ENCODE measurements around the gene SHROOM3. TPM values are rescaled to one million over a fixed set of nuclear protein-coding genes. Genes with fewer than 3 reads are reported as not detected.

Gene SHROOM3
- total RNA-seq, 2 donors from 2014 or later: 56.7 to 96.0 TPM

GRCh38 chr4:76757418-76757939 lies 322.4 kb downstream of the SHROOM3 start:
- WGBS, 2 donors: 81 to 83% methylated on average over 9 of the region's 9 CpGs
- DNase-seq (no peak), ATAC-seq (no peak)
- Histone ChIP-seq H3K27ac (no peak overlapping the region), H3K27me3 (no peaks in the 10 kb centered on the region), H3K9me3 (no peaks in the 10 kb centered on the region), H3K4me3 (no peak overlapping the region), H3K4me1 (no peaks in the 10 kb centered on the region), H3K36me3 (replicated peaks in 1 of 2; ENCODE audit: insufficient read depth in 1 of 2, low read depth in 2 of 2) (peaks cover 0 to 11% of the 10 kb centered on the region in 2 donors)
- intact Hi-C loops (cut with DNase I): no loop called here
- TF ChIP-seq POLR2A (IDR thresholded peaks at IDR 0.05): no peak
- TF ChIP-seq, protein P1, sequence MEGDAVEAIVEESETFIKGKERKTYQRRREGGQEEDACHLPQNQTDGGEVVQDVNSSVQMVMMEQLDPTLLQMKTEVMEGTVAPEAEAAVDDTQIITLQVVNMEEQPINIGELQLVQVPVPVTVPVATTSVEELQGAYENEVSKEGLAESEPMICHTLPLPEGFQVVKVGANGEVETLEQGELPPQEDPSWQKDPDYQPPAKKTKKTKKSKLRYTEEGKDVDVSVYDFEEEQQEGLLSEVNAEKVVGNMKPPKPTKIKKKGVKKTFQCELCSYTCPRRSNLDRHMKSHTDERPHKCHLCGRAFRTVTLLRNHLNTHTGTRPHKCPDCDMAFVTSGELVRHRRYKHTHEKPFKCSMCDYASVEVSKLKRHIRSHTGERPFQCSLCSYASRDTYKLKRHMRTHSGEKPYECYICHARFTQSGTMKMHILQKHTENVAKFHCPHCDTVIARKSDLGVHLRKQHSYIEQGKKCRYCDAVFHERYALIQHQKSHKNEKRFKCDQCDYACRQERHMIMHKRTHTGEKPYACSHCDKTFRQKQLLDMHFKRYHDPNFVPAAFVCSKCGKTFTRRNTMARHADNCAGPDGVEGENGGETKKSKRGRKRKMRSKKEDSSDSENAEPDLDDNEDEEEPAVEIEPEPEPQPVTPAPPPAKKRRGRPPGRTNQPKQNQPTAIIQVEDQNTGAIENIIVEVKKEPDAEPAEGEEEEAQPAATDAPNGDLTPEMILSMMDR (IDR thresholded peaks at IDR 0.05): no peak

DNA sequence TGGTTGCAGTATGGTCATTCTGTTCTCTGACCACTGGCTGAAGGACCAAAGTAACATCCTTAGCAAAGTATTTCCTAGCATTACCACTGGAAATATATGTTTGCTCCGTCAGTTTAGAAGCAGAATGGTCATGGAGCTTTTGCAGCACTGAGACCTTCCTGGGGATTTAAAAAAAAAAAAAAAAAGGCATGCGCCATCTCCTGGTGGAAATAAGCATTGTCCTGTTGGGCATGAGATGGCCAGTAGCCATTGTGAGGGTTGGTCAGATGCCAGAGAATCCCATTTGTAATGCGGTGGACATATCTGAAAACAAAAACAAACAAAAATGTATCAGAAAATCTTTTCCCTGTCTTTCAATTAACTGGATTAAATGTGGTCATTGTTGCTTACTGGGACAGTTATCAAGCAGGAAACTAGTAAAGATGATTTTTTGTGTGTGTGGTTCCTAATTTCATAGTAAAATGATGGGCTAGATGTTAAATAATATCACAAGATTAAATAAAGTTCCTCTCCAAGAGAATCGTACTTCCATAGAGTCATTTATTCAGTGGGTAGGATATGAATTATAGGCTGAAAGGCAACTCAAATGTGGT lies 323.4 kb downstream of the SHROOM3 start:
- Histone ChIP-seq H3K4me1 (no peaks in the 10 kb centered on the region), H3K27ac (no peak overlapping the region), H3K27me3 (no peaks in the 10 kb centered on the region), H3K9me3 (no peaks in the 10 kb centered on the region), H3K4me3 (no peak overlapping the region), H3K36me3 (replicated peaks in 1 of 2; ENCODE audit: insufficient read depth in 1 of 2, low read depth in 2 of 2) (peaks cover 0 to 11% of the 10 kb centered on the region in 2 donors)
- 10 to 14% methylated on average over 4 of the region's 4 CpGs for WGBS, 2 donors
- TF ChIP-seq POLR2A (IDR thresholded peaks at IDR 0.05): no peak
- TF ChIP-seq, protein P1 (IDR thresholded peaks at IDR 0.05): peak; percentile 49 to 87 (median 71)
- DNase-seq (peak; percentile 42 to 57 (median 52)), ATAC-seq (peak; percentile 79)
- intact Hi-C loops (cut with DNase I): no loop called here

- no peak for TF ChIP-seq POLR2A (IDR thresholded peaks at IDR 0.05)
- TF ChIP-seq, protein P1 (IDR thresholded peaks at IDR 0.05): no peak
- 78 to 81% methylated on average over 3 of the region's 3 CpGs for WGBS, 2 donors
- Histone ChIP-seq H3K4me1 (no peaks in the 10 kb centered on the region), H3K4me3 (no peak overlapping the region), H3K36me3 (replicated peaks in 1 of 2; ENCODE audit: insufficient read depth in 1 of 2, low read depth in 2 of 2) (peaks cover 0 to 11% of the 10 kb centered on the region in 2 donors), H3K27ac (no peak overlapping the region), H3K9me3 (no peaks in the 10 kb centered on the region), H3K27me3 (no peaks in the 10 kb centered on the region)
- intact Hi-C loops (cut with DNase I): no loop called here
- ATAC-seq (no peak), DNase-seq (no peak)
Measured at GRCh38 chr4:76758996-76759395, 324.0 kb downstream of the SHROOM3 start.

GRCh38 chr4:76760193-76760592 lies 325.2 kb downstream of the SHROOM3 start:
- 84 to 92% methylated on average over 3 of the region's 3 CpGs for WGBS, 2 donors
- intact Hi-C loops (cut with DNase I): no loop called here

More at GRCh38 chr4:76760193-76760592, 325.2 kb downstream of the SHROOM3 start:
- H3K9me3 ChIP-seq: no peaks in the 10 kb centered on the region
- no peaks in the 10 kb centered on the region for H3K27me3 ChIP-seq
- ATAC-seq: no peak
- H3K27ac ChIP-seq: no peak overlapping the region
- DNase-seq: no peak
- no peak overlapping the region for H3K4me3 ChIP-seq
- TF ChIP-seq, protein P1 (IDR thresholded peaks at IDR 0.05): no peak
- TF ChIP-seq POLR2A (IDR thresholded peaks at IDR 0.05): no peak
- H3K4me1 ChIP-seq: no peaks in the 10 kb centered on the region
- H3K36me3 ChIP-seq (replicated peaks in 1 of 2; ENCODE audit: insufficient read depth in 1 of 2, low read depth in 2 of 2): peaks cover 0 to under 1% of the 10 kb centered on the region in 2 donors

Data from body of pancreas (tissue), 4 donors.